ENCODE results near the gene NPW. TPM values are rescaled to one million over a fixed set of nuclear protein-coding genes. Genes with fewer than 3 reads are reported as not detected.

The NPW gene
- under 1 TPM; 0.24 to 0.48 TPM for total RNA-seq

GRCh38 chr16:2019518-2019920 lies at the start of gene NPW:
Gene NPW, plus strand, starts transcription at chr16:2019785.

GRCh38 chr16:1971796-1972489 lies 47.6 kb upstream of the NPW start, which contains the start of gene TBL3:
Gene TBL3, plus strand, starts transcription at chr16:1972053. Its CDS starts 112 bp downstream, at chr16:1972165.

GRCh38 chr16:1981398-1981836 lies 38.2 kb upstream of the NPW start, which contains the start of gene NOXO1:
Gene NOXO1, minus strand, starts transcription at chr16:1981469. Its CDS starts 290 bp downstream, at chr16:1981179.

GRCh38 chr16:1983544-1984346 lies 35.8 kb upstream of the NPW start, which contains the start of gene GFER:
Gene GFER, plus strand, starts transcription at chr16:1984193. Its CDS starts 26 bp downstream, at chr16:1984219.

GRCh38 chr16:1989209-1990100 lies 30.1 kb upstream of the NPW start, which contains the start of gene SYNGR3:
Gene SYNGR3, plus strand, starts transcription at chr16:1989970. Its CDS starts 133 bp downstream, at chr16:1990103.

GRCh38 chr16:2009791-2010510 lies 9.6 kb upstream of the NPW start, which contains the start of gene ZNF598:
Gene ZNF598, minus strand, starts transcription at chr16:2009821.

GRCh38 chr16:2026461-2027023 lies 7.0 kb downstream of the NPW start, which contains the start of gene NHERF2:
Gene NHERF2, plus strand, starts transcription at chr16:2026902. Its CDS starts 104 bp downstream, at chr16:2027006.

GRCh38 chr16:2047330-2048115 lies 27.9 kb downstream of the NPW start, which contains the start of the genes NTHL1 and TSC2:
Gene NTHL1, minus strand, starts transcription at chr16:2047834. Its CDS starts 11 bp downstream, at chr16:2047823.
Gene TSC2, plus strand, starts transcription at chr16:2047985. Its CDS starts 631 bp downstream, at chr16:2048616.

Other genes starting within 250 kb of the NPW start
- 10 to 100 TPM; 43.1 to 45.1 TPM for gene NME3, start 248.2 kb upstream of the NPW start, total RNA-seq
- 10 to 100 TPM; 26.6 to 27.4 TPM for gene EME2, start 247.0 kb upstream of the NPW start, total RNA-seq
- 10 to 100 TPM; 88.3 to 89.4 TPM for gene MRPS34, start 246.7 kb upstream of the NPW start, total RNA-seq
- 10 to 100 TPM; 53.5 to 53.7 TPM for gene SPSB3, start 237.2 kb upstream of the NPW start, total RNA-seq
- gene NUBP2, start 236.8 kb upstream of the NPW start, total RNA-seq = 10 to 100 TPM; 45.7 to 47.8 TPM
- under 1 TPM in 1 of 2 experiments, not detected in 1; 0.15 TPM for gene IGFALS, start 226.1 kb upstream of the NPW start, total RNA-seq
- 10 to 100 TPM; 41.0 to 44.3 TPM for gene HAGH, start 193.0 kb upstream of the NPW start, total RNA-seq
- 10 to 100 TPM; 11.3 to 11.5 TPM for gene FAHD1, start 192.6 kb upstream of the NPW start, total RNA-seq
- gene MEIOB, start 147.6 kb upstream of the NPW start, total RNA-seq = not detected
- not detected for gene HS3ST6, start 101.4 kb upstream of the NPW start, total RNA-seq
- gene MSRB1, start 76.6 kb upstream of the NPW start, total RNA-seq = 10 to 100 TPM; 13.7 to 13.8 TPM
- gene RPL3L, start 65.1 kb upstream of the NPW start, total RNA-seq = not detected
- 100 to 1,000 TPM; 110 to 120 TPM for gene NDUFB10, start 60.2 kb upstream of the NPW start, total RNA-seq
- gene RPS2, start 55.0 kb upstream of the NPW start, total RNA-seq = 1,000 to 10,000 TPM; 3,275 to 3,410 TPM
- not detected for gene RNF151, start 52.9 kb upstream of the NPW start, total RNA-seq
- 10 to 100 TPM; 24.4 to 27.4 TPM for gene TBL3, start 47.7 kb upstream of the NPW start, total RNA-seq
- under 1 TPM; 0.40 to 0.77 TPM for gene NOXO1, start 38.3 kb upstream of the NPW start, total RNA-seq
- 10 to 100 TPM; 26.6 to 27.3 TPM for gene GFER, start 35.6 kb upstream of the NPW start, total RNA-seq
- gene SYNGR3, start 29.8 kb upstream of the NPW start, total RNA-seq = 1 to 10 TPM; 2.2 to 2.8 TPM
- 10 to 100 TPM; 51.5 to 52.2 TPM for gene ZNF598, start 10.0 kb upstream of the NPW start, total RNA-seq
- gene NHERF2, start 7.1 kb downstream of the NPW start, total RNA-seq = 1 to 10 TPM; 2.8 to 3.2 TPM
- 10 to 100 TPM; 21.4 to 21.8 TPM for gene NTHL1, start 28.0 kb downstream of the NPW start, total RNA-seq
- gene TSC2, start 28.2 kb downstream of the NPW start, total RNA-seq = 100 to 1,000 TPM; 106 to 109 TPM
- 10 to 100 TPM; 66.5 to 78.0 TPM for gene PKD1, start 116.1 kb downstream of the NPW start, total RNA-seq
- gene RAB26, start 128.8 kb downstream of the NPW start, total RNA-seq = under 1 TPM in 1 of 2 experiments, not detected in 1; 0.15 TPM
- gene TRAF7, start 136.0 kb downstream of the NPW start, total RNA-seq = 10 to 100 TPM; 57.4 to 58.9 TPM
- gene CASKIN1, start 176.8 kb downstream of the NPW start, total RNA-seq = under 1 TPM; 0.28 to 0.39 TPM
- gene MLST8, start 185.7 kb downstream of the NPW start, total RNA-seq = 10 to 100 TPM; 30.6 to 34.2 TPM
- gene BRICD5, start 191.1 kb downstream of the NPW start, total RNA-seq = 10 to 100 TPM; 11.9 to 12.7 TPM
- gene PGP, start 195.1 kb downstream of the NPW start, total RNA-seq = 10 to 100 TPM; 17.4 to 17.5 TPM
- gene E4F1, start 203.8 kb downstream of the NPW start, total RNA-seq = 10 to 100 TPM; 30.1 to 31.5 TPM
- gene DNASE1L2, start 216.7 kb downstream of the NPW start, total RNA-seq = 1 to 10 TPM; 2.6 to 2.8 TPM
- 10 to 100 TPM; 30.7 to 35.4 TPM for gene ECI1, start 231.8 kb downstream of the NPW start, total RNA-seq
- gene RNPS1, start 248.3 kb downstream of the NPW start, total RNA-seq = 100 to 1,000 TPM; 185 to 190 TPM

All from activated naive CD4-positive, alpha-beta T cell treated with anti-CD3 and anti-CD28 coated beads, Interleukin-2, amount 10 ng/mL, durations not matched to agents 5 hours and 36 hours (primary cell).